Ectodermal cell (in vitro differentiated cells): ENCODE measurements around the gene INHBC.
"Not testable (repeated sequence)": the region's sequence is repeated elsewhere in the genome, so short reads cannot be mapped to it uniquely, and the experiment has no call there.

Experiments used
- H3K27ac ChIP-seq: 2 replicates; pipeline ENCODE4 v1.7.0; 2013; ENCODE audit warnings: mild to moderate bottlenecking, low read depth, low read length; ENCODE audit not compliant: insufficient read depth, poor library complexity, severe bottlenecking
- H3K27me3 ChIP-seq: 2 replicates; pipeline ENCODE4 v1.7.0; 2013; ENCODE audit warnings: mild to moderate bottlenecking, low read length; ENCODE audit not compliant: insufficient read depth, control insufficient read depth, poor library complexity, severe bottlenecking
- H3K36me3 ChIP-seq: one replicate; pipeline ENCODE4 v1.7.0; 2013; ENCODE audit warnings: low read length; ENCODE audit not compliant: control insufficient read depth, insufficient read depth
- H3K4me1 ChIP-seq: one replicate; pipeline ENCODE4 v1.7.0; 2013; ENCODE audit warnings: low read length; ENCODE audit not compliant: control insufficient read depth, insufficient read depth
- H3K4me3 ChIP-seq: 2 replicates; pipeline ENCODE4 v1.7.0; 2013; ENCODE audit warnings: low read depth, low read length, control low read depth; ENCODE audit not compliant: insufficient read depth
- H3K9me3 ChIP-seq: 2 replicates; pipeline ENCODE4 v1.7.0; 2013; ENCODE audit warnings: mild to moderate bottlenecking, low read length, moderate library complexity; ENCODE audit not compliant: control insufficient read depth
- WGBS, 2 experiments: methylation state at CpG; one replicate each; pipeline ENCODE4 v1.1.7; 2013; ENCODE audit warnings: missing lambda C conversion rate in 2 of 2; 5-methylcytosine and 5-hydroxymethylcytosine counted together

The INHBC gene

GRCh38 chr12:57441846-57442427, 7.4 kb downstream of the INHBC start:
- no peaks in the 10 kb centered on the region for H3K4me1 ChIP-seq
- H3K27me3 ChIP-seq = no peaks in the 10 kb centered on the region
- no peak overlapping the region for H3K4me3 ChIP-seq
- no peaks in the 10 kb centered on the region for H3K36me3 ChIP-seq
- 42 to 53% methylated on average over 1 of the region's 1 CpG for WGBS, 2 experiments
- H3K27ac ChIP-seq = no peak overlapping the region
- H3K9me3 ChIP-seq = no peaks in the 10 kb centered on the region

GRCh38 chr12:57444337-57444736, 9.8 kb downstream of the INHBC start:
- not testable (repeated sequence) for H3K27ac ChIP-seq, H3K27me3 ChIP-seq, H3K4me3 ChIP-seq, H3K36me3 ChIP-seq, H3K4me1 ChIP-seq, H3K9me3 ChIP-seq
- 89 to 91% methylated on average over 6 of the region's 6 CpGs for WGBS, 2 experiments

GRCh38 chr12:57444744-57445143, 10.2 kb downstream of the INHBC start:
- no peaks in the 10 kb centered on the region for H3K9me3 ChIP-seq
- no peaks in the 10 kb centered on the region for H3K36me3 ChIP-seq
- H3K4me3 ChIP-seq = no peak overlapping the region
- H3K27ac ChIP-seq = no peak overlapping the region
- 82 to 89% methylated on average over 5 of the region's 5 CpGs for WGBS, 2 experiments
- no peaks in the 10 kb centered on the region for H3K4me1 ChIP-seq
- no peaks in the 10 kb centered on the region for H3K27me3 ChIP-seq

GRCh38 chr12:57446292-57446960, 11.8 kb downstream of the INHBC start:
- Histone ChIP-seq H3K27ac (no peak overlapping the region), H3K9me3 (no peaks in the 10 kb centered on the region), H3K4me3 (no peak overlapping the region), H3K27me3 (no peaks in the 10 kb centered on the region), H3K4me1 (no peaks in the 10 kb centered on the region), H3K36me3 (no peaks in the 10 kb centered on the region)
- WGBS, 2 experiments = 91 to 98% methylated on average over 6 of the region's 6 CpGs

- Histone ChIP-seq H3K27me3 (no peaks in the 10 kb centered on the region), H3K9me3 (no peaks in the 10 kb centered on the region), H3K4me3 (no peak overlapping the region), H3K36me3 (no peaks in the 10 kb centered on the region), H3K4me1 (peaks cover 7% of the 10 kb centered on the region), H3K27ac (no peak overlapping the region)
- WGBS, 2 experiments = 81 to 92% methylated on average over 2 of the region's 2 CpGs
Observed at GRCh38 chr12:57448669-57449068, 14.1 kb downstream of the INHBC start.

- no peaks in the 10 kb centered on the region for H3K9me3 ChIP-seq
- no peak overlapping the region for H3K27ac ChIP-seq
- no peak overlapping the region for H3K4me3 ChIP-seq
- peaks cover 7% of the 10 kb centered on the region for H3K4me1 ChIP-seq
- H3K36me3 ChIP-seq = no peaks in the 10 kb centered on the region
- 96 to 98% methylated on average over 7 of the region's 7 CpGs for WGBS, 2 experiments
- no peaks in the 10 kb centered on the region for H3K27me3 ChIP-seq
Observed at GRCh38 chr12:57449375-57449774, 14.8 kb downstream of the INHBC start.

- Histone ChIP-seq H3K4me3 (no peak overlapping the region), H3K27ac (no peak overlapping the region), H3K27me3 (no peaks in the 10 kb centered on the region), H3K4me1 (peaks cover 13% of the 10 kb centered on the region), H3K36me3 (no peaks in the 10 kb centered on the region), H3K9me3 (no peaks in the 10 kb centered on the region)
- WGBS, 2 experiments = 92 to 95% methylated on average over 3 of the region's 3 CpGs
Observed at GRCh38 chr12:57450057-57450456, 15.5 kb downstream of the INHBC start.

GRCh38 chr12:57451233-57451778, 16.7 kb downstream of the INHBC start:
- H3K27me3 ChIP-seq = no peaks in the 10 kb centered on the region
- peaks cover 20% of the 10 kb centered on the region for H3K4me1 ChIP-seq
- 95% methylated on average over 6 of the region's 6 CpGs for WGBS, 2 experiments
- H3K4me3 ChIP-seq = no peak overlapping the region
- no peaks in the 10 kb centered on the region for H3K36me3 ChIP-seq
- no peaks in the 10 kb centered on the region for H3K9me3 ChIP-seq
- H3K27ac ChIP-seq = no peak overlapping the region

- no peaks in the 10 kb centered on the region for H3K27me3 ChIP-seq
- H3K4me3 ChIP-seq = no peak overlapping the region
- H3K9me3 ChIP-seq = no peaks in the 10 kb centered on the region
- WGBS, 2 experiments = 53 to 58% methylated on average over 8 to 9 of the region's 9 CpGs
- H3K36me3 ChIP-seq = no peaks in the 10 kb centered on the region
- H3K4me1 ChIP-seq = peaks cover 20% of the 10 kb centered on the region
- H3K27ac ChIP-seq = no peak overlapping the region
Observed at GRCh38 chr12:57452181-57452936, 17.8 kb downstream of the INHBC start.

GRCh38 chr12:57452937-57453509, 18.4 kb downstream of the INHBC start:
- 39 to 44% methylated on average over 6 to 7 of the region's 7 CpGs for WGBS, 2 experiments
- no peak overlapping the region for H3K4me3 ChIP-seq
- no peak overlapping the region for H3K27ac ChIP-seq

More at GRCh38 chr12:57452937-57453509, 18.4 kb downstream of the INHBC start:
- Histone ChIP-seq H3K36me3 (no peaks in the 10 kb centered on the region), H3K4me1 (peaks cover 20% of the 10 kb centered on the region), H3K27me3 (no peaks in the 10 kb centered on the region), H3K9me3 (no peaks in the 10 kb centered on the region)
